GM08714 (cell line): ENCODE results near the gene CDK6.

Experiments used
- H3K4me3 ChIP-seq: fragments of 200-500 bp; sonication (Bioruptor generic); 2 replicates; pipeline ENCODE4 v1.5.1; 2014; ENCODE audit warnings: mild to moderate bottlenecking, low read length, inconsistent platforms
- ZNF274 ChIP-seq: IDR thresholded peaks from 2 replicates; pipeline ENCODE4 v1.6.1; 2012; ENCODE audit warnings: mild to moderate bottlenecking, low read depth, low read length

CDK6 gene

DNA sequence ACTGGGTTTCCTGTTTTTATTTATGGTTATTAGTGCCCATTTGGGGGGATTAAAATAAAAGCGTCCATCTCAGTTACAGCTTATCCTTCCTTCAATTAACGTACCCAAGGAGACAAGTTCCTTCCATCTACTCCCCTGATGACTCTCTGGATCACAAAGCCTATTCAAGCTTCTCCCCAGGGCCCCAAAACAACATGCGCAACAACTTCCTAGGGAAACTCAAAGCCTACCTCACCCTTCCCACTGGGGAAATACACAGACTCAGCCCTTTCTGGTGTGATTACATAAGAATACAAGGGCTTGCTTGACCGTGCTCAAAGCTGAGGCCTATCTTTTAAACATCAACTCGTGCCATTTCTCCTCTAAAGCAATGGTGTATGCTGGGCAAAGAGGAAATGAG is 112.4 kb downstream of the CDK6 start:
- TF ChIP-seq ZNF274: no peak
- no peak overlapping the region for H3K4me3 ChIP-seq

DNA sequence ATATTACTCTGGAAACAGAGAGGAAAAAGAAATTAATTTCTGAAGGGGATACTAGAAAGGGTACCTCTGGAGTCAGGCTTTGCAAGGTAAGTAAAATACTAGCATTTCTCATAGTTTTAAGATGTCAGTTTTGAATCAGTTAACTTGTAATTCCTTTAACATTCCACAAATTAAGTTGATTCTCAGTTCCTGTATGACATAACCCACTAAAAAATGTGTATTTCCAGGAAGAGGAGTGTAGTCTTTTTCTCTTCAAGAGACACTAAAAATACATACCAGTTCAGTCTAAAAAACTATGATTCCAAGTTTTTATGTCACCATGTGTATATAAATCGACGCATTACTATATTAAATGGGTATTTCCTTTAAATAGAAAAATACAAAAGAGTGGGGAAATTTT is 113.2 kb downstream of the CDK6 start:
- no peak overlapping the region for H3K4me3 ChIP-seq
- no peak for TF ChIP-seq ZNF274

DNA sequence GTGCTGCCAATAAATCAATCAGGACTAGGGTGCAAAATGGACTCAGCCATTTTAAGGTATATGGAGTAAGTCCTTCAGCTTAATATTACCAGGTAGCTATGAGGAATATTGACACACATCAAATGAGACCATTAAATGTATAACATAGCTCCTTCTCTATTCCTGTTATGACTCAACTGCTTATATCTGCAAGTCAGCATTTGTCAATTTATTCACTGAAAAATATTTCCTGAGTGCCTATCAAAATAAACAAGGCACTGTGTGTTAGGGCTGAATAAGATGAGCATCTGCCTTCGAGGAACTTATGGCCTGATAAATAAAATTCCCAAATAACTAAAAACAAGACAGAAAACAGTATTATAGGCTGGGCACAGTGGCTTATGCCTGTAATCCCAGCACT is 113.8 kb downstream of the CDK6 start:
- H3K4me3 ChIP-seq: no peak overlapping the region
- TF ChIP-seq ZNF274: no peak

DNA sequence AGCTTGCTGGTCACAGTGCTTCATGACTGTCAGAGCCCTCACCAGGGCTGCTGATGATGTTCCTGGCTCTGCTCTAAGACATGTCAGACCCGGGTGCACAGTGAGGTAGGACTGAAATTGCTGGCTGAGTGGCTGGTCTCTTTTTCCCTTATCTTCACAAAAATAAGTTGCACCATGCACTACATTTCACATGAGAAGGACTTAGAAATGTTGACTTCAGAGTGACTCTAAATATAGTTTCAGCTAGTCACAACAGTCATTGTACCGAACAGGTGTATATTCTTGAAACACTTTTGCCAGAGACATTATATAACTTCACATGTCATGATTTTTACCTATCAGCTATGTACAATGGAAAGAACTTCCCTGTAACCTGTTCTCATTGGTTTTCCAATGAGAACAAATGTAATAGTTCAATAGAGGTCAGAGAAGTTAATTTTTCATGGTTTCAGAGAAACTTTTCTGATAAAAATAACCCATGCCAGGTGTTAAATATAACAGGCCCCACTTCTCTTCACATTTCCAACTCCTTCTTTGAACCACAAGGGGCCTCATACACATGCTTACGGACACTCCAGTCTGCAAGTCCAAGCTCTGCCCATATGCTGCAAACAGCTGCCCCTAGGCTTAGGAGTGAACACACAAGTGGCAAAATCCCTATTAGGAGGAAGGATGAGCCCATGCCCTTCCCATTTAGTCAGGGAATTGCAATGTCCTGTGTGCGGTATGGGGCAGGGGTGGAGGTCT is 115.6 kb downstream of the CDK6 start:
- H3K4me3 ChIP-seq: no peak overlapping the region; the same call in 1 of the 2 replicates

DNA sequence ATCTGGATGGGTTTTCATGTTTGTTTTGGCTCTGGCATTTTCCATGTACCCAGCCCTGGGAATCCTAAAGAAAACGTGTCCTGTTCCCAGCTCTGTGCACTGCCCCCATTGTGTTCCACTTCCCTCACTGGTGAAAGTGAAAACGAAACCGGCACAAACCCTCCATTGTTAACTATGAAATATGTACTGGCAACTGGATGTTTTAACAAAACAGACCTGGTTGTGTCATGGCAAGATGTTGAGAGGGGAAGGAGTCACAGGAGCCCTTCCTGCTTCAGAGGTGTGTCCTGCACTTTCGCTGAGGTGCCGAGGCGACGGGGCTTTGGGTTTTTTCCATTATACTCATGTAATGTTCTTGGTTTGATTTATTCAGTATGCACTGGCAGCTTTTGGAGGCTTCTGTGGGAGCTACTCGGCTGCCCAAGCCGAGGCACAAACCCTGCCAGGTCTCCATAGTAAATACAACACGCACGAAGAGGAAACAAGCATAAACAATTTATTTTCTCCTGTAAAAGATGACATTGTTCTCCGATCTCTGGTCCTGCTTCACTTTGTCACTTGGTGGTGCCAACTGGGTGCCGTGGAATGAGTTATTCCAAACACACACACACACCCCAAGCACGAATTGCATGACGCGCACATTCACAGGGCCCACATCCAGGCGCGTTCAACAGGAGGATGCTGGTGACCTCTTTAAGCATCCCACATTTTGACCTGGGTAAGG is 118.2 kb downstream of the CDK6 start:
- H3K4me3 ChIP-seq: peak overlapping the region; percentile 56; the same call in 1 of the 2 replicates
- no peak for TF ChIP-seq ZNF274

More for the DNA sequence above, 115.6 kb downstream of the CDK6 start:
- no peak for TF ChIP-seq ZNF274

DNA sequence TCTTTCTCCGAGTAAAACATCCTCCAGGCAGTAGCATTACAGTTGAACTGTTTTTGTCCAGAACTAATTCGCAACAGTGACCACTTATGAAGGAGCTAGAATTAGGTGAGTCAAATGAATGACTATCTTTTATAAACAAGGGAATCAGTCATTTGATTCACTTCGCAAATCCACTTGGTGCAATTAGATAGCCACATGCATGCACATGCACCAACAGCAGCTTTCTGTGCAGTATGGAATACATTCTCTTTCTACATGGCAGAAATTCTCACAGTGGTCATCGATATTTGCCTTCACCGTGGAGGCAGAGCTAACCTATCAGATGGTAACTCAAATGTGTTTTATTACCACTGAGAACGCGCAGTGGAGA is 118.8 kb downstream of the CDK6 start:
- no peak for TF ChIP-seq ZNF274
- no peak overlapping the region; the same call in 1 of the 2 replicates for H3K4me3 ChIP-seq

DNA sequence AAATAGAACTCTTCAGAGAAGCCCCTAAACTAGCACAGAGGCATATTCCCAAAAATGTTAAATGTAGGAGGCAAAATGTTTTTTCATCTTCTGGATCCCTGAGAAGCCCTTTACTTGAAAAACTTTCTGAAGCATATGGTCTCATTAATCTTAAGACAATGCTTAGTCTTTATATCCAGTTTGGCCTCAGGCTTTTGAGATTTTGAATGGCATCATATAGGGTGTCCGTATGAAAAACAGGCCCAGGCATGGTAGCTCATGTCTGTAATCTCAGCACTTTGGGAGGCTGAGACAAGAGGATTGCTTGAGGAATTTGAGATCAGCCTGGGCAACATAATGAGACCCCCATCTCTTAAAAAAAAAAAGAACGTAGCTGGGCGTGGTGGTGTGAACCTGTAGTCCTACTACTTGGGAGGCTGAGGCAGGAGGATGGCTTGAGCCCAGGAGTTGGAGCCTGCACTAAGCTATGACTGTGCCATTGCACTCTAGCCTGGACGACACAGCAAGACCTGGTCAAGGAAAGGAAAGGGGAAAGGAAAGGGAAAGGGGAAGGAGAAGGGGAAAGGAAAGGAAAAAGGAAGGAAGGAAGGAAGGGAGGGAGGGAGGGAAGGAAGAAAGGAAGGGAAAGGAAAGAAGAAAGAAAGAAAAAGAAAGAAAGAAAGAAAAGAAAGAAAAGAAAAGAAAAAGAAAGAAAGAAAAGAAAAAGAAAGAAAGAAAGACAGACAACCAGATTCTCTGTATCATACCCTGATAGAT is 119.4 kb downstream of the CDK6 start:
- H3K4me3 ChIP-seq: no peak overlapping the region
- TF ChIP-seq ZNF274: no peak

DNA sequence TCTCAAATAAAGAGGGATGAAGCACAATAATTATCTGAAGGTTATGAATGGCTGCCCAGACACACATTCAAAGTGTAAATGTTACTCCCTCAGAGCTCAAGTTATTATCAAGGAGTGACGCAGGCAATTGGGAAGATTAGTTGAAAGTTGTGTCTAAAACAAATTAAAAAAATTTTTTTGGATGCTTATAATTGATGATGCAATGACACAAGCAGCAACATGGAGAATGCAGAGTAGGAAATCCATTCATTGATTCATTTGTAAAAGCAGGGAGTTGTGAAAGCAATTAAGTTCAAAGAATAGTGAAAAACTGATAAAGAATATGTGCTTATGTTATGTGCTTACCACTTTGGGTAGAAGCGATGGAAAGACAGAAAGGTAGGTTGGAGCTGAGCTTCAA is 120.4 kb downstream of the CDK6 start:
- TF ChIP-seq ZNF274: no peak
- H3K4me3 ChIP-seq: no peak overlapping the region

DNA sequence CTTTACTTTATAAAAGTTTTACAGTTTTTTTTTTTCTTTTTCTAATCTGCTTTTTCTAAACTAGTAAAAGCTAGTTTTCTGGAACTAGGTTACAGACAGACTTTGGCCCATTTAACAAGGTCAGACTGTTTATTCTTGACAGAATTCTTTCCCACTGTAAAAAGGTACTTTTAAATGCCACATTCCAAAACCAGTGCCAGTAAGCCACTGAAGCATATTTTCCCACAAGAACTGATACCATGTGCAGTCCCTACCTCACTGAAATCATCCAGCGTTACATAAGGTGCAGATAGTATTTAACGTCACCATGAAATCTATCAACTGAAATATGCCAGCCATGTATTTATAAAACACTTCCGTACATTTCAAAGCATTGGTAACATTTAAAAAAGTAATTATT is 121.6 kb downstream of the CDK6 start:
- no peak for TF ChIP-seq ZNF274
- H3K4me3 ChIP-seq: no peak overlapping the region

DNA sequence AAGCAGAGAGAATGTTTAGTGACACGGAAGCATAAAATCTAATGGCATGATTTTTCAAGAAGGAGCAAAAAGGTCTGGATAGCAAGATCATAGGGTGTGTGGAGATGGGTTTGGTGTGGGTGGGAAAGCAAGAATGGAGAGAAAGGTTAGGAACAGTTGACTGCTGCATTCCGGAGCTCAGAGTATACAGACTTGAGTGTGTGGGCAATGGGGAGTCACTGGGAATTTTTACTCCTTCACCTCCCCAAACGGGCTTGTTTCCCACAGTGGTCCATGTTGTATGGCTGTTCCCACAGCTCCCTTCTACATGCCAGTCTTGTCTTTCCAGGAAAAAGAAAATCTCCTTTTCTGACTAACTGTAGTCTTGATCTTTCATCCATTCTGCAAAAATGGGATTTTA is 122.1 kb downstream of the CDK6 start:
- no peak overlapping the region for H3K4me3 ChIP-seq
- TF ChIP-seq ZNF274: no peak

DNA sequence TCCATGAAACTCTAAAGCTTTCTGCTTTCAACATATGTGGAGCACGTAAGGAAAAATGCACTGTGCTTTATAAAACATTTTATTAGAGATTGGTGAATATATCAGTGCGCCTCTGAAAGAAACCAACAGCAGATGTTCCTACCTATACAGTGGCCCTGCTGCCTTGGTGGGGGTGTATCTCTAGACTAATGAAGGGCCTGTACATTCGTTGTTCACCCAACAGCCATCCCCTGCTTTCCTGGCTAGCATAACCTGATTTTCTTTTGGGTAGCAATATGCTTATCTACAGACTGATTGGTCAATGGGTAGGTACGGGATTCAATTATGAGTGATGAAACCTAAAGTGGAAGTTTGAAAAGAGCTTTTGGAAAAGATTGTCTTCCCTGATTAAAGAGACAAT is 126.5 kb downstream of the CDK6 start:
- H3K4me3 ChIP-seq: no peak overlapping the region
- no peak for TF ChIP-seq ZNF274

DNA sequence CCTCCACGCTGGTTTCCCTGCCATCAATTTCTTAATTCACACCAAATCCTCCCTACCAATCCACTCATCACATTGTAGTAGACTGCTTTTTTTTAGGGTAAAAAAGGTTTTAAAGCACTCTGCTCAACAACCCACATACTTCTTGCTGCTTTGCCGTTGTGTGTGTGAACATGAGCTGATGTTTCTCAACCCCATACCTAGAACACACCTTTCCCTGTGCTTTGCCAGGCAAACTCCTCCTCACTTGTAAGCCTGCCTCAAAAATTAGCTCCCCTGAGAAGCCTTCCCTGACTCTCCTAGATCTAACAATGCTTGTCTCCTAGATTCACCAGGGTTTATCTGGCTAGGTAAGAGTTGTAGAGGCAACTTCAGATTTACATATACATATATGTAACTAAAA is 127.2 kb downstream of the CDK6 start:
- no peak for TF ChIP-seq ZNF274
- no peak overlapping the region for H3K4me3 ChIP-seq

DNA sequence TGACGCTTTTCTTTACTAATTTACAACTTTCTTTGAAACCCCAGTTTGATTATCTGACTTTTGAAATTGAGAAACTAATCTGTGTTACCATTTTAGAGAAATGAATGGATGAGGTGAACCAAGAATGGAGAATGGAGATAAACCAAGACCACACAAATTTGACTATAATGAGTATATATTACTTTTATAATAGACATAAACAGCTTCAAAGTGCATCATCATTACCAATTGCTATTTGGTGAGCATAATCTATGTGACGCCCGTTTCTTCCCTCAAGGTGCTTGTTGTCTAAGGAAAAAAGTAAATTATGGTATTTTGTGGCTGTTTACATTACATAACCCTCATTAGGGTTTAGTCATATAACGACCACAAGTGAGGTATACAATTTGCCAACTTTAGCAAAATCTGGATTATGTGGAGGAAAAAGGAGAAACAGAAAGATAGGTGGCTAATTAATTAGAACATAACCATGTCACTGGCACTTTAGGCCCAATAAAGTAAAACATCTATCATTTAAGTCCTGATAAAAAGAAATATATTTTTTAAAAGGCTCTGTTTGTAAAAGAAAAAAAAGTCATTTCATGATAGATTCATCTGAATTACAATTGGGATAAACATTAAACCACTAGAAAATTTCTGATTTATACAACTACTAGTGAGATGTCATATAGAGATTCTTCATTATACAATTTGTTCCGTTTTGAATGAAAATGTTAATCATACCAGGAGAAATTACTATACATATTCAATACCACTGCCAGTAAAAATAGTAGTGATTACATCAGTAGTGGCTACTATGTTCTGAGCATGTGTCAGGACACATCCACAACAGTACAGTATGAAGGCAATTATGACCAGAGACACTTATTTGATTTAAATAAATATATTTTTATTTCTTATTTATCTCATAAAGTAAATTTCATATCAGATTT is 128.0 kb downstream of the CDK6 start:
- H3K4me3 ChIP-seq: no peak overlapping the region
- no peak for TF ChIP-seq ZNF274

DNA sequence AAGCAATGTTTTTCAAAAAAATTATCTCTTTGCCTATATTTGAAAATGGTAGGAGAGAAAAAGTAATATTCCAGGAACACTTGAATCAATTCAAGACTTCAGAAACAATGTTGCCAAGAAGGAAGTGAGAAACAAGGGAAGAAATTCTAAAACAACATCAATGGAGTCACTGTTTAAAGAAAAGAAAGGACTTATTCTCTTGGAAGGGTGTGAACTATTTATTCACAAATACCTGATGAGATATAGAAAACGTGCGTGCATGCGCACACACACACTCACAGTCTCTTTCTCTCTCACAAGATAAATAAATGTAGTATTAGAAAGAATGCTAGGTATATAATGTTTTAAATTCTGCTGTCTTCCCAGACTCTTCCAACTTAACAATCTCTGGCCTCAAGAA is 128.9 kb downstream of the CDK6 start:
- no peak overlapping the region for H3K4me3 ChIP-seq
- no peak for TF ChIP-seq ZNF274
